Right lobe of liver (tissue), 6 donors: ENCODE measurements around the gene TSSK2. TPM values are rescaled to one million over a fixed set of nuclear protein-coding genes. Genes with fewer than 3 reads are reported as not detected.

Source experiments
- ATAC-seq, 4 donors: fragments of 200-7000 bp; cut with Tn5 transposase; one replicate each; pipeline ENCODE4 v1.9.1; 2020; ENCODE audit warnings: mild to moderate bottlenecking in 4 of 4, moderate library complexity in 4 of 4
- DNase-seq, 3 donors: peaks; one replicate each; pipeline ENCODE4 v3.0.0-alpha.2; 2020
- H3K27ac ChIP-seq, 3 donors: fragments of 200-600 bp; one replicate each; pipeline ENCODE4 v1.8.0; 2022
- H3K27me3 ChIP-seq, 2 donors: fragments of 200-600 bp; one replicate each; pipeline ENCODE4 v1.8.0; 2022
- H3K36me3 ChIP-seq, 4 donors: fragments of 200-600 bp; sonication (generic) in 1 of 4; one replicate each; pipeline versions ENCODE4 v1.5.1 to v1.8.0; 2017 to 2022; ENCODE audit warnings: control low read depth in 1 of 4
- H3K4me1 ChIP-seq, 4 donors: fragments of 200-600 bp; sonication (generic) in 1 of 4; one replicate each; pipeline versions ENCODE4 v1.5.1 to v1.8.0; 2017 to 2022; ENCODE audit warnings: control low read depth in 1 of 4
- H3K4me3 ChIP-seq, 3 donors: fragments of 200-600 bp; one replicate each; pipeline ENCODE4 v1.8.0; 2022
- H3K9me3 ChIP-seq, 4 donors: fragments of 200-600 bp; sonication (generic) in 1 of 4; one replicate each; pipeline versions ENCODE4 v1.5.1 to v1.8.0; 2017 to 2022; ENCODE audit warnings: control low read depth in 1 of 4
- CTCF ChIP-seq, 4 donors: fragments of 200-600 bp in 3 of 4; fragments of 450-650 bp in 1 of 4; IDR thresholded peaks; one replicate each; pipeline versions ENCODE4 v1.5.1 to v1.8.0; 2016 to 2022; ENCODE audit warnings: antibody characterized with exemption in 4 of 4, mild to moderate bottlenecking in 2 of 4
- POLR2A ChIP-seq: fragments of 450-650 bp; IDR thresholded peaks from one replicate; pipeline ENCODE4 v1.6.1; 2017; ENCODE audit warnings: antibody characterized with exemption, mild to moderate bottlenecking
- WGBS: methylation state at CpG from one replicate; pipeline ENCODE4 v1.1.6; 2018; ENCODE audit warnings: low coverage, low lambda C conversion rate; ENCODE audit not compliant: insufficient coverage; ENCODE audit errors: missing lambda C conversion rate; 5-methylcytosine and 5-hydroxymethylcytosine counted together
- intact Hi-C, 2 donors: fragments of 100-400 bp; cut with DNase I; formaldehyde crosslinking; loops; one replicate each; pipeline versions ENCODE4 v1.11.2 to v1.14.1; 2022
- total RNA-seq, 6 experiments: library from RNA; depleted of rRNA in 2 of 6; stranded (reverse); fragments of >200 nt in 2 of 6; fragmentation: NEBNext Ultra II Directional in 3 of 6; extraction: Animal tissue kit (Norgen Biotek cat#: 25700) in 3 of 6; gene quantifications; one replicate each; pipeline versions ENCODE4 v1.1.0 to v1.2.4, GENCODE V29; 2016 to 2023
- donor health status: DM: no; HTN: yes; CAD: no.
- donor health status: DM: no; HTN: no; CAD: no.
- donor health status: DM: no; HTN: no; CAD: no.
- donor health status: DM: no; HTN: yes; CAD: no.
- donor health status: DM: no; HTN: yes; CAD: no.

The TSSK2 gene
- total RNA-seq, 6 experiments from 2014 or later: not detected

- Histone ChIP-seq H3K9me3 (no peaks in the 10 kb centered on the region), H3K4me3 (no peak overlapping the region), H3K36me3 (peaks cover 0 to 10% (median 0%) of the 10 kb centered on the region in 4 donors), H3K4me1 (peaks cover 0 to 10% (median 0%) of the 10 kb centered on the region in 4 donors), H3K27ac (no peak overlapping the region), H3K27me3 (no peaks in the 10 kb centered on the region)
- ATAC-seq: no peak
- no peak for DNase-seq
- TF ChIP-seq POLR2A (no peak), CTCF (IDR thresholded peaks at IDR 0.05) (no peak)
- WGBS: 86% methylated on average over 2 of the region's 2 CpGs
- intact Hi-C loops: no loop called here
Observed at GRCh38 chr22:19090183-19090582, 40.9 kb upstream of the TSSK2 start.

- ATAC-seq (no peak), DNase-seq (no peak)
- peaks cover 0 to 10% (median 0%) of the 10 kb centered on the region in 4 donors for H3K36me3 ChIP-seq
- H3K27me3 ChIP-seq: no peaks in the 10 kb centered on the region
- WGBS: 85% methylated on average over 3 of the region's 3 CpGs
- no peak overlapping the region for H3K4me3 ChIP-seq
- H3K4me1 ChIP-seq: peaks cover 0 to 5% (median 0%) of the 10 kb centered on the region in 4 donors
- no peak overlapping the region for H3K27ac ChIP-seq
- H3K9me3 ChIP-seq: no peaks in the 10 kb centered on the region
- intact Hi-C loops: no loop called here
- no peak for TF ChIP-seq CTCF (IDR thresholded peaks at IDR 0.05)
- TF ChIP-seq POLR2A: no peak
Observed at GRCh38 chr22:19090586-19091127, 40.5 kb upstream of the TSSK2 start.

GRCh38 chr22:19092725-19093124, 38.4 kb upstream of the TSSK2 start:
- TF ChIP-seq POLR2A (no peak), CTCF (IDR thresholded peaks at IDR 0.05) (no peak)
- Histone ChIP-seq H3K27ac (no peak overlapping the region), H3K27me3 (no peaks in the 10 kb centered on the region), H3K4me3 (no peak overlapping the region), H3K9me3 (no peaks in the 10 kb centered on the region), H3K4me1 (peaks cover 0 to 9% (median 2%) of the 10 kb centered on the region in 4 donors), H3K36me3 (peaks cover 0 to 10% (median 0%) of the 10 kb centered on the region in 4 donors)
- intact Hi-C loops: no loop called here
- 85% methylated on average over 4 of the region's 4 CpGs for WGBS
- DNase-seq (no peak), ATAC-seq (no peak)

GRCh38 chr22:19094393-19094997, 36.6 kb upstream of the TSSK2 start:
- no peak for TF ChIP-seq CTCF (IDR thresholded peaks at IDR 0.05)
- TF ChIP-seq POLR2A: no peak
- H3K27me3 ChIP-seq: no peaks in the 10 kb centered on the region
- peaks cover 0 to 6% (median 0%) of the 10 kb centered on the region in 4 donors for H3K36me3 ChIP-seq
- H3K9me3 ChIP-seq: no peaks in the 10 kb centered on the region
- 96% methylated on average over 4 of the region's 4 CpGs for WGBS
- intact Hi-C loops: no loop called here
- H3K4me1 ChIP-seq: peaks cover 0 to 12% (median 2%) of the 10 kb centered on the region in 4 donors
- H3K4me3 ChIP-seq: no peak overlapping the region
- DNase-seq (no peak), ATAC-seq (no peak)
- H3K27ac ChIP-seq: no peak overlapping the region
